NK-92 (cell line): Measurements from ENCODE around the gene EP400.

Source experiments
- DNase-seq: peaks from one replicate; lab custom pipeline; 2025; ENCODE audit not compliant: unreplicated experiment; lab: John Stamatoyannopoulos, UW

EP400 gene

DNA sequence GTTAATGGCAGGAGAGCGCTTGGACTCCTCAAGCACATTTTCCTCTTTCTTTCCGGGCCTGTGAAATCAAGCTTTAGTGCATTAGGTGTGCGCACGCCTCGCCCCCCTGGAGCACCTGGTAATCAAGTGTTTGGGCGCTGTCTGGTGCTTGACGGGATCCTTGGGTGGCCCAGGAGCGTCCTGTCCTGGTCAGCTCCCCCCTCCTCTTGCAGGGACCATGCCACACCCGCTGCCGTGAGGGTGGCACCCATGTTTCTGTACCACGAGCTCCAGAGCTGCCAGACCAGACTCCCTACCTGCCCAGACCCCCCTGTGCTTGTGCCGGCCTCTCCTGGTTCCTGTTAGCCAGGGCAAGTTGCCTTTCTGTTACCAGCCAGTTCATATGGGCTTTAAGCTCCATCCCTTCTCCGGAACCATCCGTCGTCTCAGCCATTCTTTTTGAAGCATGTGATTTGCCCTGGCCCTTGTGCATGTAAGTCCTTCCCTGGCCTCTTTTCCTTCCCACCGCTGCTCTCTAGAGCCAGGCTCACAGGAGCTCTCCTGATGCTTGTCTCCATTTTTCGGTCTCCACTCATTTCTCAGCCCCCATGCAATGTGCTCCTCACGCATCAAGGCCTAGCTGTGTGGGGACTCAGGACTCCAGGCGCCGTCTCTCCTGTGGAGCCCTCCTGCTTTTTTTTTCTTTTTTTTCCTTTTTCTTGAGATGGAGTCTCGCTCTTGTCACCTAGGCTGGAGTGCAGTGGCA is 66.1 kb downstream of the EP400 start:
- no peak for DNase-seq

DNA sequence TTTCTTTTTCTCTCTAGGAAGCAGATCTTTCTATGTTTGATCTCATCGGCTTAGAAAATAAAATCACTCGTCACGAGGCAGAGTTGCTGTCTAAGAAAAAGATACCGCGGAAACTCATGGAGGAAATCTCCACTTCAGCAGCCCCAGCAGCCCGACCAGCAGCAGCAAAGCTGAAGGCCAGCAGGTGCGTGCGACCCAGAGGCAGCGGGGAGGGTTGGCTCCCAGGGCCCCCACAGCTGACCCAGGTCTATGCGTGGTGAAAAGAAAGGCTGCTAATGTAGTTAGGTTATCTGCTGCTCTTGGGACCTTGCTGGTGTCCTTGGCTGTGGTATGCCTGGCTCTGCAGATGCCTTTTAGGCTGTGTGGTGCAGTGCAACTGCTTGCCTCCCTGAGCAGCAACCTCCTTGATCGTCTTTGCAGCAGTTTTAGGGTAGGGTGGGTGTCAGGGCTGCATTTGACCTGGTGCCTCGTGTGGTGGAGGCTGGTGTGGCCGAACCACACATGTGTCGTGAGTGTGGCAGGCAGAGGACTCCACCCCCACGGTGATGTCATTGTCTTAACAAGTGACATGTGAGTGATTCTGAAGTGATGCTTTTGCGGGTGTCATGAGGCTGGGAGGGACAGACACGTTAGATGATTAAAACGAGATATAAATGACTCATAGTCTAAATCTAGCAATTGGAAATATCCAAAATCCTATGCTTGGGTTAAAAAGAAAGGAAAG is 68.6 kb downstream of the EP400 start:
- DNase-seq, result no peak

DNA sequence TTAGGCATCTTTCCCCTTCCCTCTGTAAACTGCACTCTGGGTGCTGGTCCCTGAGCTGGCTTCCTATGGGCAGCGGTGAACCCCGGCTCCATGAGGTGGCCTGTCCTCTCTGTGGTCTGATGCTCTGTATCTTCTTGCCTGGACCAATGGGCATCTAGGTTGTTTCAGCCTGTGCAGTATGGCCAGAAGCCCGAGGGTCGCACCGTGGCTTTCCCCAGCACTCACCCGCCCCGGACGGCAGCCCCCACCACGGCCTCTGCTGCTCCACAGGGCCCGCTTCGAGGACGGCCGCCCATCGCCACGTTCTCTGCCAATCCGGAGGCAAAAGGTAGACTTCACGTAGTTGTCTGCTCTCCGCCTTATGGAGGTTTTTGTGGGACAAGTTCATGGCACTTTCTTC is 70.1 kb downstream of the EP400 start:
- no peak for DNase-seq

DNA sequence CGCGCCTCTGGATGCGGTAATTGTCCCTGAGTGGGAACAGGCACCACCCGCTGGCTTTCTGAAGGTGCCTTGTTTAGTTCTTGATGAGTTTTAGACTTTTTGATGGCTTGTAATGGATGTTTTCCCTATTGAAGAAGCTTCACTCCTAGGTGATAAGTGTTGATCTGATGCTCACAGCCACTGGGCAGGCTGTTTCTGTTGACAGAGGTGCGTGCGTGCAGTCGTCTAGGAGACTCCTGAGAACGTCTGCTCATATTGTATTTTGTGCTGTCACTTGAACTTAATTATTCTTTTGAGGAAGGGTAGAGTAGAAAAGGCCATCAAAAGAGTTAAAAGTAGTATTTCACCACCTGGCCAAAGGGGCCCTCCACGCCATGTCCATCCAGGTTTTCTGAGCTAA is 70.5 kb downstream of the EP400 start:
- DNase-seq, result no peak

DNA sequence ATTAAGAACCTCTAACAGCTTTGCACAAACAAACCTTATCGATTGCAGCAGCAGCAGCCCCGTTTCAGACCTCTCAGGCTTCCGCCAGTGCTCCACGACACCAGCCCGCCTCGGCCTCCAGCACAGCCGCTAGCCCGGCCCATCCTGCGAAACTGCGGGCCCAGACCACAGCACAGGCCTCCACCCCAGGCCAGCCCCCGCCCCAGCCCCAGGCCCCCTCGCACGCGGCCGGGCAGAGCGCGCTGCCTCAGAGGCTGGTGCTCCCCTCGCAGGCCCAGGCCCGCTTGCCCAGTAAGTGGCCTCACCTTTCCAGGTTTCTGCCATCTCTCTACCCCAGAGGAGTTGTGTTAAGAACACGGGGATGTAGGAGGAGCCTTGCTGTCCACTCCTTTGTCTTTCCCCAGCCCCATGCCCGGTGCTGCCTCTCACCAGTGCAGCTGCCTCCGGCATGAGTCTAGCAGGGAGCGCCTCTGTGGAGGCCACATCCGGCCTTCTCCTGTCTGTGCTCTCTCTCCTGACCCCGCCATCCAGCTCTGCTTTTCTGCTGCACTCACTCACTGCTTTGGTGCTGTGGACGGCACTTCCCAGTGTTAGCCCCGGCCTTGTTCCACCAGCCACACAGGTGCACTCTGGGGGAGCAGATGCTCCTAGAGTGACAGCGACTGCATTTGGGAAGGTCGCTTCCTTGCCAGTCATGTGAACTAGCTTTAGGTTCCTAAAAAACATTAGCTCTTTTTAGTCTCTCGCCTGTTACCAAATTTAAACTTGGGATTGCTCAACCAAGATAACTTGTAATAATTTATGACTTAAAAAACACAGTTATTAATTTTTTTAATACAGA is 71.5 kb downstream of the EP400 start:
- no peak for DNase-seq

DNA sequence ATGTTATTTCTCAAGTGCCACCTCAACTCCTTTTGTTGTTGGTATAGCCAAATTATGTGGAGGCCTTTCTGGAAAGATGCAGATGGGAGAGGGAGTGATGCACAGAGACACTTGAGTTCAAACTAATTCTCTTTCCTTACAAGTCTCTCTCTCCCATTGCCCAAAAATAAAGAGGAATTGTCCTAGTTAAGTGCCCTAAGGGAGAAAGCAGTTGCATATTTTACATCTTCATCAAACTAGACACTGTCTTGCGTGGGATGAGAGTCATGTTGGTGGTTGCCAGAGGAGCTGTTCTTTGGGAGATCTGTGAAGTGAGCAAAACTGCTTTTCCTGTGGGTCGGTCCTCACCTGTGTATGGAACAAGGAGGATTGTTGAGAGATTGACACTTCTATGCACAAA is 72.2 kb downstream of the EP400 start:
- DNase-seq, result no peak

DNA sequence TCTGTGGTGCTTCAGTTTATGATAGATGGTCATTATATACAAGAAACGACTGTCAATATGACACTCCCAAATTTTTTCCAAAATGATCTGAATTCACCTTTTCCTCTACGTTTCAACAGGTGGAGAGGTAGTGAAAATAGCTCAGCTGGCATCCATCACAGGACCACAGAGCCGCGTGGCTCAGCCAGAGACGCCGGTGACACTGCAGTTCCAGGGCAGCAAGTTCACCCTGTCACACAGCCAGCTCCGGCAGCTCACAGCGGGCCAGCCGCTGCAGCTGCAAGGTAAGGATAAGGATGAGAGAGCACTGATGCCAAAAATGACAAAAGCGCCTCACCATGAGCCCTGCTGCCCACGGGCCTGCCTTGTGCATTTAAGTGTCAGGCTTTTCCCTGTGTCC is 73.9 kb downstream of the EP400 start:
- no peak for DNase-seq

DNA sequence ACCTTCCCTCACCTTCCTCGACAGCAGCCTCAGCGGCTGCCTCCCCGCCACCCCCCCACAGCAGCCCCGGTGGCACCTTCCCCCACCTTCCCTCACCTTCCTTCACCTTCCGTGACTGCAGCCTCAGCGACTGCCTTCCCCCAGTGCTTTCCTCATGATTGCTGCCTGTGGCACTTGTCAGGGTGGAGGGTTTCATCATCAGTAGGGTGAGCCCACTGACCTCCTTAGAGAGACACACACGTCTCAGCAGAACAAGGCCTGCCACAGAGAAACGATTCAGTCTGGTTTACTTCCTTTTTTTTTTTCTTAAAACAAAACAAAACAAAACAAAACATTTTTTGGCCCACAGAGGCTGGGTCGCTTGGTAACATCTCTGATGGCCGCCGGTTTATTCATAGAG is 75.0 kb downstream of the EP400 start:
- DNase-seq, result no peak

DNA sequence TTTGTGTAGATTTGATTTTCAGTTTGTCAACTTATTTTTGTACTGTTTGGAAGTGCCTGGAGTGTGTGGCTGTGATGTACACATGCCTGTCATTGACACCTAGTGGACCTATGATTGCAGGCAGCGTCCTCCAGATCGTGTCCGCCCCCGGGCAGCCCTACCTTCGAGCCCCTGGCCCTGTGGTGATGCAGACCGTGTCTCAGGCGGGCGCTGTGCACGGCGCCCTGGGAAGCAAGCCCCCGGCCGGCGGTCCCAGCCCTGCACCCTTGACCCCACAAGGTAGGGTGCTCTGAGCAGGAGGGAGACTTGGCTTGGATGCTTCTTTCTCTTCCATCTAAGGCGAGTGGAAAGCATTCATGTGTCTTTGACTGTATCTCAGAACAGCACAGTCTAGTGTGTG is 75.8 kb downstream of the EP400 start:
- DNase-seq, result no peak

DNA sequence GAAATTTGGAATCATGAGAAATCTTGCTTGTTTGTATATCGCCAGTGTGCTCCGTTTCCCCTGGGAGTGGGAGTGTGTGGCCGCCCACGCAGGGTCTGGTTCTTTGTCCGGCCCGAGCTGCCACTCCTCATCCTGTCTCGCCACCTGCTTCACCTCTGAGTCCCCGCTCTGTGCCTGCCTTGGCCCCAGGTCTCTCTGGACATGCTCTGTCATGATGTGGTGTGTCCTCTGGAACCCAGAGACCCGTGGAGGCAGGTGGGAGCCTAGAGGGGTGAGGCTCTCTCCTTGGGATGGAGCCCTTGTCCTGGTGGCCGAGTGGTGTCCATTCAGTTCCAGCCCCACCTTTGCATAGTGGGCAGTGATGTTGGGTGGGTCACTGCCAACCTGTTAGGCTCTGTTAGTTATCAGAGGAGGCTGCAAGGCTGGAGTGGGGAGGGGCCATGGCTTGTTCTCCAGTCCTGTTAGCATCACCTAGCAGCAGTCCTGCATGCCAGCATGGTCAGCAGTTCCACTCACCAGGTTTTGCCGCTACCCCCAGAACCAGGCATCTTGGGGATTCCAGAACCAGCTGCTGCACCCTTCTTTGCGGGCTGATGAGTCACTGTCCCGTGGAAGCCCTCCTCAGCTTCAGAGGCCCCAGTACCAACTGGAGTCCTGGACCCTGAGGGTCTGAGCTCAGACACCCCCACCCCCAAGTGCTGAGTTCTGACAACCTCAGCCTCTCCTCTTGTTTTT is 76.5 kb downstream of the EP400 start:
- no peak for DNase-seq

DNA sequence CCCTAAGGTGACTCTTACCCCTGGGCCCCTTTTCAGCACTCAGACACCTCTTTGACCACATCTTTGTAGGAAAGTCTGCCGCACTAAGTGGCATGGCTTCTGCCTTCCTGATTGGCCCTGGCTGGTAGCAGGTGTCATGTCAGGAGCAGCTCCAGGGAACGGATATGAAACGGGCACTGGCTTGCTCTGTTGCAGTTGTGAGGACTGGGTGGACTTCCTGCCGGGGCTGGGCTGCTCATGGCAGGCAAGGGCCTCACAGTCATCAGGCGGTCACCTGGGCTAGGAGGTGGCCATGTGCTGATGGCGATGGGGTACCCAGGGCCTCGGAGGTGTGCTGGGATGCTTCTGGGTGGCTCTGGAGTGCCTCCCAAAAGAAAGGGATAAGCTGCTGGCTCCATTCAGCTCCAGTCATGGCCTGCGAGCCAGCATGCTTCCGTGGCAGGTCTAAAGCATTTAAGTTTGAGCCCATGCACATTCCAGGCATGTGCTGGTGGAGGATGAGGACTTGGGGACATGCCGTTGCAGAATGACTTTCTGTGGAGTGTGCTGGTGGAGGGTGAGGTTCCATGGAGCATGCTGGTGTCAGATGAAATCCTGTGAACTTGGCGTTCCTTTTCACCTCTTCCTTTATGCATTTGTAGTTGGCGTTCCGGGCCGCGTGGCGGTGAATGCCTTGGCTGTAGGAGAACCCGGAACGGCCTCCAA is 77.2 kb downstream of the EP400 start:
- DNase-seq, result no peak

DNA sequence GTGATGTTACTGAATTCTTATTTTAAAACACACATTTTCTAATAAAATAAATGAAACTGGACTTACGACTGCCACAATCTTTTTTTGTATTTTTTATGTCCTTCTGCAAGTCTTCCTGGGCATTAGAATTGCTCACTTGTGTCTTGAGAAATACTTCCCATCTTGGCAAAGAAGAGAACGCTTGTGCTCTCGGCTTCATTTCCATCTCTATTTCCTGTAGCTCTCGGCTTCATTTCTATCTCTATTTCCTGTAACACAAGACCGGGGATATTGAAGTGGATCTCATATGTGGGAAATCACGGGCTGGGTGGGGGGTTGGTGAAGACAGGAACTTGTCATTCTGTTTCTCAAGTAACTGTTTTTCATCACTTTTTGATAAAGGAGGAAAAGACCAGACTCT is 77.9 kb downstream of the EP400 start:
- no peak for DNase-seq

DNA sequence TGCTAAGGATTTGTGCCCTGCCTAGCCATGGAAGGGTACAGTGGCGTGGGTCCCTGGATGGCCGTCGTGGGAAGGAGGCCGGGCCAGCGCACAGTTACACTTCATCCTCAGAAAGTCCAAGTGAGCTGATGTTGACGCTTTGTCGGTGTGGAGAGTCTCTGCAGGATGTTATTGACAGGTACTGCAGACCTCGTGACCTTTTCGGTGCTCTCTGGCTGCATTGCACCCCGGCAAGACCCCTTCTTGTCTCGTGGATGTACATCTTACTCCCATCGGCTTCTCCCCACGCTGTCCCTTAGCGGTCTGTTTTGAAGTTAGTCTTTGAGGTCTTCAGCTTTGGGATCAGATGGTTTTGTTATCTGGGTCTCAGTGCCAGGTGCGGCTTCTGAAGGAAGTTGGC is 78.4 kb downstream of the EP400 start:
- DNase-seq, result no peak

DNA sequence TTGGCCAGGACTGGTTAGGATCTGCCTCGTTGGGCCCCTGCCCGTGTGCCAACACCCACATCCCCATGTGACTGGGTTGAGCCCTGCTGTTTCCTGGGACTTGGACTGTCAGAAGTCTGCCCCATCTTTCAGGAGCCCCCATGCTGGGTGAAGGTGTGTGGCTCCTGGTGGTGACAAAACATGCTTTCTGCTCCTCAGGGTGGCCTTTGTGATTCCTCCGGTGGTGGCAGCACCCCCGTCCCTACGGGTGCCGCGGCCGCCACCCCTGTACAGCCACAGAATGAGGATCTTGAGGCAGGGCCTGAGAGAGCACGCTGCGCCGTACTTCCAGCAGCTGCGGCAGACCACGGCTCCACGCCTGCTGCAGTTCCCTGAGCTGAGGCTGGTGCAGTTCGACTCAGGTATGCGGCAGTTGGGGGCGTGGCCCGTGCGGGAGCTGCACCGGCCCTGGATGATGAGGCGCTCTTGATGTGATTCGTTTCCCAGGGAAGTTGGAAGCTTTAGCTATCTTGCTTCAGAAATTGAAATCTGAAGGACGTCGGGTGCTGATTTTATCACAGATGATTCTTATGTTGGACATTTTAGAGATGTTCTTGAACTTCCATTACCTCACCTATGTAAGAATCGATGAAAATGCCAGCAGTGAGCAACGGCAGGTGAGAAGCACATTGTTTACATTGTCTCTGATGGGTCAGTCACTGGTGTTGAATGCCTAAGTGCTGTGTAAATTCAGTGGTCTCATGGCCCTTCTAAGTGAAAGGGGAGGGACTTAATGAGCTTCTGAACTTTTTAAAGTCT is 80.0 kb downstream of the EP400 start:
- no peak for DNase-seq

DNA sequence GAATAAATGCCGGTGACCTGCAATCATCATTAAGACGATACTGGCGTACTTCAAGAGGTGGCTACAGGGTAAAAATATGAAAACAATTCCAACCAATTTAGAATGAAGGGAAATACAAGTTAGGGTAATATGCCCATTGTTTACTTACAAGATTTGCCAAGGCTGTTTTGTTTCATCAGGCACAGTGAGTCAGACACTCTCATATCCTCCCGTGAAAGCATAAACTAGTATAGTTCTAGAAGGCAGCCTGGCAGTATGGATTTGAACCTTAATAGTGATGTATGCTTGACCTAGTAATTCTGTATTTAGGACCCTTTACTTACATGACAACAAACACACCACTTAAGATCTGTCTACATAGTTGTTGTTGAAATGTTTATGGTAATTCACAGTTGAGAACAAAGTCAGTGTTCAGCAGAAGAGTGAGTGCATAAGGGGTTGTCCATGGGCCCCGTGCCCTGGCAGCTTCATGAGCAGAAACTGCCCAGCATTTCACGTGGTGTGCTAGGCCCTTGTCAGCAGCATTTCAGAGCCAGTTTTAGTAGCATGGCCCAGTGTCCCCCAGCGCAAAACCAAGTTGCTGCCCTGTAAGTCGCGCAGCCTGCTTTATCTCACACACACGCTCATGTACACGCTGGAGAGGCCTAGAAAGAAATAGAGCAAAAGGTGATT is 80.8 kb downstream of the EP400 start:
- DNase-seq, result no peak

DNA sequence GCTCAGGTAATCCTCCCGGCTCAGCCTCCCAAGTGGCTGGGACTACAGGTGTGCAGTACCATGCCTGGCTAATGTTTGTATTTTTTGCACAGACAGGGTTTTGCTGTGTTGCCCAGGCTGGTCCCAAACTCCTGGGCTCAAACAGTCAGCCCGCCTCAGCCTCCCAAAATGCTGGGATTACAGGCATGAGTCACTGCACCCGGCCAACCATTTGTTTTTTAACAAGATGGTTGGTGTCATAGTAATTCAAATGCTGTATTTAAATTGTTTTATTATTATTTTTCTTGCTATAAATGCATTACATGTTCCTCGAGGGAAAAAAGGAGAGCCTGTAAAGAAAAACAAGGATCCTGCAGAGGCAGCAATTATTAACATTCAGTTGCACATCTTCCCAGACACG is 83.9 kb downstream of the EP400 start:
- DNase-seq, result no peak

DNA sequence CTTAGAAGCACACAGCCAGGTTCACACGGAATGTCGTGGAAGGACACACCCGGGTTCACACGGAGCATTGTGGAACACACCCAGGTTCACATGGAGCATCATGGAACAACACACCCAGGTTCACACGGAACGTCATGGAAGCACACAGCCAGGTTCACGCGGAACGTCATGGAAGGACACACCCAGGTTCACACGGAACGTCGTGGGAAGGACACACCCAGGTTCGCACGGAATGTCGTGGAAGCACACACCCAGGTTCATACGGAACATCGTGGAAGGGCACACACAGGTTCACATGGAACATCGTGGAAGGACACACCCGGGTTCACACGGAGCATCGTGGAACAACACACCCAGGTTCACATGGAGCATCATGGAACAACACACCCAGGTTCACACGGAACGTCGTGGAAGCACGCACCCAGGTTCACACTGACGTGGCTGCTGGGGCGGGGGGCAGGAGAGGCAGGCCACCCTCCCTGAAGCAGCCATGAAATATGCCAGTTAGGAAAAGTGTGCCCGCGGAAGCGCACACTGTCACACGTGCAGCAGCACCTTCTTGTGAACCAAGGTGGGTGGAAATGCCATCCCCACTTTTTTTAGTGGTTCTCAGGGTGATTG is 86.4 kb downstream of the EP400 start:
- no peak for DNase-seq

DNA sequence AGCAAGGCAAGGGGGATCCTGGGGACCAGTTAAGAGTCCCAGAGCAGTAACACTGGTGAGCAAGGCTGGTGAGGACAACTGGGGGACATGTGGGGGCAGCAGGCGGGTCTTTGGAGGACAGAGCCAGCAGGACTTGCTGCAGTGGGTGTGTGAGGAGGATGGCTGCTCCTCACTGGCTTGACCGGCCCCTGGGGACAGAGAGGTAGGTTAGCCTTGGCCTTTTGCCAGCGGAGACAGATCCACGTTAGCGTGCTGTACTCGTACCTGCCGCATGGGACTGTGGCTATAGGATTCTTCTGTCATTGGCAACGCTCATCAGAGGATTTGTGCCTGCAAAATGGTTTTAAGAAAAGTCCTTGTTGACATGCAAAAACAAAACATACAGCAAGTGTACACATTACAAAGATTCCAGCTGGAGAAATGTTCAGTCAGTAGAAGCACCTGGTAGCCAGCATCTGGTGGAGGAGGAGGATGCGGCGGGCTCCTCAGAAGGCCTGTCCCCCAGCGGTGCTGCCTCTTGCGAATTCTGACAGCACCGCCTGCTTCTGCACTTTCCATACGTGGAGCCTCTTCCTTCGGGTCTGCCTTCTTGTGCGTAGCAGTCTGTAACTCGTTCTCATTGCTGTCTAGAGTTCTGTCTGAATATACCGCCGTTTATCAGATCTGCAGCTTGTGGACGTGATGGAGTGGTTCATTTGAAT is 91.3 kb downstream of the EP400 start:
- DNase-seq, result no peak
